ENCODE results near the gene STEAP2.

- TF ChIP-seq CTCF (IDR thresholded peaks at IDR 0.05; ENCODE audit: extremely low read depth in 1 of 2, insufficient read depth in 1 of 2, low read depth in 1 of 2, low read length in 2 of 2) (peak; percentile 4 to 49), GATA2 (IDR thresholded peaks at IDR 0.05; ENCODE audit: insufficient read depth, insufficient read length, low read depth, low read length) (no peak), EZH2 (IDR thresholded peaks at IDR 0.05; ENCODE audit: borderline replicate concordance, low read depth, low read length, severe bottlenecking) (no peak), MAX (IDR thresholded peaks at IDR 0.05; ENCODE audit: insufficient read depth, insufficient read length) (no peak), POLR2AphosphoS5 (IDR thresholded peaks at IDR 0.05; ENCODE audit: insufficient read depth, low read depth, low read length) (no peak), POLR2A (IDR thresholded peaks at IDR 0.05; ENCODE audit: low read depth, low read length) (no peak), FOS (IDR thresholded peaks at IDR 0.05; ENCODE audit: borderline replicate concordance, insufficient read depth, low read length) (no peak)
These were observed 33.6 kb downstream of the STEAP2 start, which contains the start of gene CFAP69 for GRCh38 chr7:90244909-90245851.
